ENCODE data around the gene ISG20.

DNA sequence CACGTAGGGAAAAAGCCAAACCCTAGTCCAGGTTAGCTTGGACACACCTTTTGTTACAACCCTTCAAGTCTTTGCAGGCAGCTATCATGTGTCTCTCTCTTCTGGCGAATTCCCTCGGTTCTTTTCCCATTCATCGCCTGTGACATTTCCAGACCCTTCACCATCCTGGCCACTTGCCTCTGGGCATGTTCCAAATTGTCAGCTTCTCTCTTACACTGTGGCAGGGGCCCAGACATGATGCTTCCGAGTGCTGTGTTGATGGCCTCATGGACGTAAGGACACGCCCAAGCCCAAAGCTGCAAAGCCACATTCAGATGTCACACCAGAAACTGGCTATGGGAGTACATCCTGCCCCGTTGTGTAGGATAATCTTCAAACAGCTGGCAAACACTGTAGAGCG lies 58.5 kb downstream of the ISG20 start:
- TF ChIP-seq, protein P1, sequence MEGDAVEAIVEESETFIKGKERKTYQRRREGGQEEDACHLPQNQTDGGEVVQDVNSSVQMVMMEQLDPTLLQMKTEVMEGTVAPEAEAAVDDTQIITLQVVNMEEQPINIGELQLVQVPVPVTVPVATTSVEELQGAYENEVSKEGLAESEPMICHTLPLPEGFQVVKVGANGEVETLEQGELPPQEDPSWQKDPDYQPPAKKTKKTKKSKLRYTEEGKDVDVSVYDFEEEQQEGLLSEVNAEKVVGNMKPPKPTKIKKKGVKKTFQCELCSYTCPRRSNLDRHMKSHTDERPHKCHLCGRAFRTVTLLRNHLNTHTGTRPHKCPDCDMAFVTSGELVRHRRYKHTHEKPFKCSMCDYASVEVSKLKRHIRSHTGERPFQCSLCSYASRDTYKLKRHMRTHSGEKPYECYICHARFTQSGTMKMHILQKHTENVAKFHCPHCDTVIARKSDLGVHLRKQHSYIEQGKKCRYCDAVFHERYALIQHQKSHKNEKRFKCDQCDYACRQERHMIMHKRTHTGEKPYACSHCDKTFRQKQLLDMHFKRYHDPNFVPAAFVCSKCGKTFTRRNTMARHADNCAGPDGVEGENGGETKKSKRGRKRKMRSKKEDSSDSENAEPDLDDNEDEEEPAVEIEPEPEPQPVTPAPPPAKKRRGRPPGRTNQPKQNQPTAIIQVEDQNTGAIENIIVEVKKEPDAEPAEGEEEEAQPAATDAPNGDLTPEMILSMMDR (optimal IDR thresholded peaks at IDR 0.05 in 1 of 3, IDR thresholded peaks at IDR 0.05 in 1 of 3, conservative IDR thresholded peaks at IDR 0.05 in 1 of 3; ENCODE audit: extremely low read depth in 1 of 3, insufficient read depth in 2 of 3, low read length in 3 of 3) = no peak
- no peak for TF ChIP-seq EZH2 (IDR thresholded peaks at IDR 0.05; ENCODE audit: low read length)

Data from keratinocyte (primary cell).